GM19452 (cell line): ENCODE data around the gene MB.

Source experiments
- ATAC-seq: cut with Tn5 transposase; IDR thresholded peaks from one replicate; pipeline ENCODE4 v1.9.1; 2021; ENCODE audit not compliant: unreplicated experiment

MB gene

DNA sequence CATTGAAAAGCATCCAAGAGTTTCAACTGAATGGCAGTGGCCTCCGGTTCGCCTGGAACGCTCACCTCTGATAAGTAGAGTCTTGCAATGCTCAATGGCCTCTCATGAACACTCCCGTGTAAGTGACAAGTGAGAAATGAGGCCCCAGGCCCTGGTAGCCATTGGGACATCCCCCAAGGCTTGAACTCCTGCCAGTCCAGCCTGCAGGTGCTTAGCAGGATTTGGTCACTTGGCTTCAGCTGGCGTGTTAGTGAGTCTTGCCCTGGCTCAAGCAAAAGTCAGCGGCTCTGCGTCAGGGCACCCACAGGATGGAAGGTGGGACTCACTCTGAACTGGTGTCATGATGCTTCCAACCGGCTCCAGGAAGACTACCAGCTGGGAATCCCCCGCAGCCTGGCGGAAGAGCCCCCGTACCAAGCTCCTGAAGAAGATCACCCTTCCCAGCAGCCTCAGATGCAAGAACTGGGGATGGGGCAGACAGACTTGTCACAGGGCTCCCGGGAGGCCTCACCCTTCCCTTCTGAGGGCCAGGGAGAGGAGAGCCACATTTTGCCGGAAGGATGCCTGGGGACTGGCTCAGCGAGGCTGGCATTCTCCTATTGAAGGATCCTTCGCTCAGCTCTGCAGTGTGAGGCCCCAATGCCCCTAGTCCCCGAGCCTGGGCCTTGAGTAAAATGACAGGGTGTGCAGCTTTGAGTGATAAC is 19.3 kb downstream of the MB start:
- no peak for ATAC-seq

- ATAC-seq = no peak
These were observed 20.3 kb downstream of the MB start for GRCh38 chr22:35596821-35597220.

GRCh38 chr22:35594686-35595085 is 22.4 kb downstream of the MB start:
- no peak for ATAC-seq

DNA sequence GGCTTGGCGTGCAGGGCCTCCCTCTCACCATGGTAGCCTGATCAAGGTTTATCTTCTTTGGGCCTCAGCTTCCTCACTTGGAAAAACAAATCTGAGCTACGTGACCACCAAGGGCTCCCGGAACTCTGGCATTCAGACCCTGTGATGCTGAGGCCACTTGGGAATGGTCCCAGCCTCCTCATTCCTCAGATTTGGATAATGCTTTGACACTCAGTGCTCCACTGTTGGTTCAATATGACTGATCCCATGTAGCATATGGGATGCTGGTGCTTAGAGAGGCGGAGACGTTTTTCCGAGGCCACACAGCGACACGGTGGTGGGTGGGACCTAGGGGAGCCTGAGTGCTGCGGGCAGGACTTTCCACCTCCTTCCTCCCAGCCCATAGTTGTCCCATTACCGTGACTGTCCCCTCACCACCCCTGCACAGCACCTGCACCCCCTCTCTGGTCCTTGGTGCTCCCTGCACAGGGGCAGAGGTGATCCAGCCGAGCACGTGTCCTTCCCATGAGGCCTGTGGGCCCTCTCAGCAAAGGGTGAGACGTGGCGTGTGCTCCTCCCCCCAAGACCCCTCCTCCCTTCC is 23.1 kb downstream of the MB start:
- no peak for ATAC-seq

GRCh38 chr22:35593071-35593890 is 23.8 kb downstream of the MB start:
- no peak for ATAC-seq

DNA sequence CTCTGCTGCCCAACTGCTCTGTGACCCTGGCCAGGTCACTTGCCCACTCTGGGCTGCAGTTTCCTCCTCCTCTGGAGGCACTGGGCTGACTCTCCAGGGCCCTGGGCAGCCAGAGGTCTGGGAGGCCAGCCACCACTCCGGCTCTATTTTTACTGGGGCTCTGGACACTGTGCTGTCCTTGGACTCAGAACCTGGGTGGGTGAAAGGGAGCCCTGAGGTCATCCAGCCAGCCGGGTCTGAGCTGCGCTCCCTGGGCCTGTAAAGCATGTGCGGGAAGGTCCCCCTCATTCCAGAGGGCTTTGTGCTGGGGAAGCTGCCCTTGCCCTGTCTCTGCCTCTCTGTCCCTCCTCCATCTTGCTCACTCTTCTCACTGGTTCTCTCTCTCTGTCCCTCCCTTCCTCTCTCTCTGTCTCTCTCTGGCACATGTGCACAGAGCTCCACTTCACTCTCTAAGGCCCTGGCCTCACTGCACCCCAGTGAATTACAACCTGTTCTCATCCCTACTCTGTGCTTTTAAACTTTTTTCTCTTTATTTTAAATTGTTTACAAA is 24.6 kb downstream of the MB start:
- ATAC-seq = no peak

- ATAC-seq = no peak
These were observed 25.3 kb downstream of the MB start for GRCh38 chr22:35591714-35592417.

DNA sequence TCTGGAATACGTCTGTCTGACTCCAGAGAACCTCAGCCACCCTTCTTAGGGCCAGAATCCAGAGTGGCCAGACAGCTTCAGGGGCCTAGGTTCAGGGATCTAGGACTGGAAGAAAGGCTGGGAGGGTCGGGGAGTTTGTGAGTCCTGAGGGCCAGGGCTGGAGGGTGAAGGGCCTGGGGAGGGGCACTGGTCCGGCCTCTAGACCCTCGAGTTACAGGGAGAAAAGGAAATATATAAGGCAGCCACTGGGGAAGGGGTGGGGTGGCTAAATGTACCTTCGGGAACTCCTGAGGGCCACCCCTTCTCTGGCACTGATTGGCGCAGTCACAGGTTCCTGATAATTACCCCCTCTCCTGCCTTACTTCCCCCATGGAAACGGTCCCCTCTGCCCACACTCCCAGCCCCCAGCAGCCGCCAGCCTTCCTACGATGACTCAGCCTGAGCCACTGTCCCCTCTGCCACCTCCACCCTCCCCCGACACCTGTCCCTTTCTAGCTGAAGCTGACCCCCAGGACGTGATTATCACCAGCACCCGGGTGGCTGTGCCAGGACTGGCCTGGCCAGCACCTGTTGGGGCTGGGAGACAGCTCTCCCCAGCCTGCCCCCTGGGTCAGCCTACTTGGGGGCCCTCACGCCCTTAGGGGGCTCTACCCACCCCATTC is 26.4 kb downstream of the MB start:
- no peak for ATAC-seq

GRCh38 chr22:35589756-35590093 is 27.4 kb downstream of the MB start:
- no peak for ATAC-seq

GRCh38 chr22:35589071-35589755 is 27.9 kb downstream of the MB start:
- no peak for ATAC-seq

DNA sequence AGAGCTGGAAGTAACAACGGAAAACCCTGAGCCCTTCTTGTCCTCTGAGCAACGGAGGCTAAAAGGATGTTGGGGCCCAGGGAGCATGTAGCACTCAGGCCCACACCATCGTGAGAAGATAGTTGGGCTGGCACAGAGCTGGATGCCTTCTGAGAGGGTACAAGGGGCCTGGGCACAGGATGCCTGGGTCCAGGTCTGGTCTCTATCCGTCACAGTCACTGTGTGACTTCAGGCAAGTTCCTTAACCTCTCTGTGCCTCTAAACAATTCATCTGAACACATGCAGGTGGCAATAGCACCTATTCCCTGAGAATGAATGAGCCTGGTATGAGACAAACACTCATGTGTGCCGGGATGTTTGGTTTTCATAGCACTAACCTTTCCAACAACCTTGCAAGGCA is 29.2 kb downstream of the MB start:
- no peak for ATAC-seq

DNA sequence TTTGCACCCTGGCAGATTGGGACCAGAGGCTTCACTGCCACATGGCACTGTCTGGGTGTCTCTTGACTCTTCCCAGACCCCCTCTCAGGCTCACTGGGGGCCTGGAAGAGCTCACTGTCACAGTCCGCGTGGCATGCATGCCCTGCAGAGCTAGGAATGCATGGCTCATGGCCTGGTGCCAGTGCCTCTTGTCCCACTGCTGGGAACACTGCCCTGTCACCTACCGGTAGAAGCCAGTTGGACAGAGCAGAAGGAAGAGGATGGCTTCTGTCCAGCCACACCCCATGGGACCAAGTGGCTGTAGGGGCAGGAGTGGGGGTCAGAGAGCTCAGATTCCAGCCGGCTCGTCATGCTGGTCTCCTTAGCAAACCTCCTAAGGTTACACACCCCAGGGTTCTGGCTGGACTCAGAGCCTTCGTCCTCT is 29.7 kb downstream of the MB start:
- no peak for ATAC-seq

GRCh38 chr22:35586771-35587170 is 30.4 kb downstream of the MB start:
- no peak for ATAC-seq

DNA sequence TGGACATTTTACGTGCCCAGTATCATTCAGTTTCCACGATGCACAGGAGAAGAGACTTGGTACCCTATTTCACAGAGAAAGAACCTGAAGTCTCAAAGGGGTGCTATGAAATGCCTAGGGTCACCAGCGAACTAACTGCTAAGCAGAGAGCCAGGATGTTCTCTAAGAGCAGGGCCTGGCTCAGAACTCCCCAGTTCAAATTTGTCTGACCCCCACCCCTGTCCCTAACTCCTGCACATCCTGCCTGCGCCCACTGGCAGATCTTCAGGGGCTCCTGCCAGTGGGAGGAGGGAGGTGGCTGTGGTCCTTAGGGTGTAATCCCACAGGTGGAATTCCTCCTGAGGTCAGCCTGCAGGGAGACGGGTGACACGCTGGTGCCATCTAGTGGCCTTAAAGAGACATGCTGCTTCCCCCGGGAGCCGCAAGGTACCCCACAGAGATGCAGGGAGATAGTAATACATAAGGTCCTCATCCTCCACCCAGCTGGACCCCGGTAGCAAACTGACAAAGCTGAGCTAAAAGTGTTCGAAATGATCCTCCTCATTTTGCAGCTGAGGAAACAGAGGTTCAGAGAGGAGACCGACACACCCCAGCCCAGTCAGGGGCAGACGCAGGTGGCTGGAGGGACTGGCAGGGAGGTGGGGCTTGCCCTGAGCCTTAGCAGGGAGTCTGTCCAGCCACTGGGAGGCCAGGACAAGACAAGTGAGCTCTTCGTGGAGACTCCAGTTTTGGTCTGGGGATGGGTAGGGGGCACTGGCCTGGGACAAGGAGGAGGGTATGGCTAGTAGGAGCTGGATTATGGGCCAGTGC is 34.1 kb downstream of the MB start:
- ATAC-seq = no peak

GRCh38 chr22:35582218-35582860 is 34.8 kb downstream of the MB start:
- no peak for ATAC-seq

DNA sequence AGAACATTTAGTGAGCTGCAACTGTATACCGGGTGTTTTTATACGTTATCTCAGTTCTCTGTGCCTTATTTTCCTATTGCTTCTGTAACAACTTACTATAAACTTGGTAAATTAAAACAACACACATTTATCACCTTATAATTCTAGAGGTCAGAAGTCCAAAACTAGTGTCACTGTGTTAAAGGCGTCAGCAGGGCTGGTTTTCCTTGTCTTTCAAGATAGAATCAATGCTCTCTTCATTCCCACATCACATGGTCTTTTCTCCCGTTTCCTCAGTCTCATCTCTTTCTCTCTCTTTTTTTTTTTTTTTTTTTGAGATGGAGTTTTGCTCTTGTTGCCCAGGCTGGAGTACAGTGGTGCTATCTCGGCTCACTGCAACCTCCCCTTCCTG is 36.1 kb downstream of the MB start:
- ATAC-seq = no peak

DNA sequence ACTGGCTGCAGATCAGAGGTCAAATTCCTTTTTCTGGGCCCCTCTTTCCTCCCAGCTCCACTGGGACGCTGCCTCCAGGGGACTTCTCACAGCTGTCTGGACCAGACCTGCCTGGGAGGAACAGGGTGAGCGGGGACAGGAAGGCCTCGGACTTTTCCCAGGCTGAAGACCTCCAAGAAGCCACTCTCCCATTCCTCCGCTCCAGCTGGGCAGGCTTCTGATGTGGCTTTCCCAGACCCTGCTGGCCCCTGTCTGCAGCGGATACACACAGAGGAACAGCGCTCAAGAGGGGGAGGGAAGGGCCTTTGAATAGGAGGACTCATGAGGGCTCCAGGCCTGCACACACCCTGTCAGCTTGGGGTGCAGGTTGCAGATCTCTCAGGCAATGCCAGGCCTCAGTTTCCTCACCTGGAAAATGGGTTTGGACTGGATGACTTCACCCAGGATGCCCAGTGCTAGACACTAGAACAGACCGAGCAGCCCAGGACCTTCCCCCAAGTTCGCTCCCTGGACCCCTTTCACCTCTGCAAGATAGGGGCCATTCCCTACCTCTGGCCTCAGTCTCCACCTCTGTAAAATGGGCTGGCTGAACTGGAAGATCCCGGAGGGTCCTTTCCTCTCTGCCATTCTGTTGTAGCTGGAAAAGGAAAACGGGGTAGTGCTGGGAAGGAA is 36.6 kb downstream of the MB start:
- no peak for ATAC-seq

DNA sequence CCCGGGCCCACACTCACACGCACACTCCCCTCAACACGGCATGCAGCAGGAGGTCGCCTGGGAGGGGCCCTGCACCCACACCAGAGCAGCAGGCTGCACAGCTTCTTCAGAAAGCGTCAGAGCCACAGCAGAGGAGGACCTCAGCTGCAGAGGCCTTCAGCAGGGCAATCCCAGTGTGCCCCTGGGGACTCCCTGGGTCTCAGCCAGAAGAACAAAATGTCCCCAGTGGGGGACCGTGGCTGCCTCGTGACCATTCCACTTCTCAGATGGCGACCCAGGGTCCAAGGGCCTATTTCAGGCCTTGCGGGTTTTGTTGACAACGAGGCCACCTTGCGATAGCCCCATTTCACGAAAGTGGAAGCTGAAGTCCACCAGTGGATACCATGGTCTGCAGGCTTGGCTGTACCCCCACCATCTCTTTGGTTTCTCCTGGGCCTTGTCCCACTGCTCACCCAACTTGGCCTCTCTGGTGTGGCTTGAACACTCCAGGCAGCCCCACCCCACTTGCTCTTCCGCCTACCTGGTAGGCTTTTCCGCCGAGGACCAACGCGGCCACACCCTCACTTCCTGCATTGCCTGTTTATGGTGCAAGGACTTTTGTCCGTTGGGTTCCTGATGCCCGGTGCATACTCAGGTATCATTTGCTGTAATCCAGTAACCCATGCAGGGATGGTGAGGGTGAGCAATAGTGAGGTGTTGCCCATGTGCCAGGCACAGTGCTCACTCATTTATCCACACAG is 38.1 kb downstream of the MB start:
- no peak for ATAC-seq
